Stimulated activated CD8-positive, alpha-beta memory T cell treated with anti-CD3 and anti-CD28 coated beads, Interleukin-7, amount 100 ng/mL, for 1 hour (primary cell): ENCODE data around the gene EXTL2.
"Not testable (repeated sequence)": the region's sequence is repeated elsewhere in the genome, so short reads cannot be mapped to it uniquely, and the experiment has no call there.

Experiments used
- DNase-seq, 2 donors: peaks; one replicate each; pipeline ENCODE4 v3.0.0-alpha.2; 2020; ENCODE audit warnings: low read depth in 2 of 2

The EXTL2 gene

GRCh38 chr1:100860397-100860991, 34.1 kb downstream of the EXTL2 start:
- no peak for DNase-seq

GRCh38 chr1:100855116-100855515, 39.5 kb downstream of the EXTL2 start:
- DNase-seq: not testable (repeated sequence)

- no peak for DNase-seq
These were observed 41.7 kb downstream of the EXTL2 start for GRCh38 chr1:100852976-100853375.

DNA sequence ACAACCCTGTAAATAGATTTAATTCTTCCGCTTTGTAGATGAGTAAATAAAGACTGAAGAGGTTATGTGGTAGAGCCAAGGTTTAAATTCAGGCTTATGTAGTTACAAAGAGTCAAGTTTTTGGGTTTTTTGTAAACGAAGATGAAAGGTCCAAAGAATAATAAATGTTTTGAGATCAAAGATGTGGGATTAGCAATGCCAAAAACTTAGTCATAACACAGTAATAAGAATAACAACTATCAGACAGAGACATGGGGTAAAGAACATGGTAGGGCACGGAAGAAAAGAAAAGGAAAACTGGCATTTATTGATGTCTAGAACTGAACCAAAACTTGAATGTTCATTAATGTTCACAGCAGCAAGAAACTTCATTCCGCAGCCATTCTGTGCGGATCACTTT, 42.9 kb downstream of the EXTL2 start:
- DNase-seq: no peak

- no peak for DNase-seq
These were observed 47.1 kb downstream of the EXTL2 start for GRCh38 chr1:100847361-100848082.

DNA sequence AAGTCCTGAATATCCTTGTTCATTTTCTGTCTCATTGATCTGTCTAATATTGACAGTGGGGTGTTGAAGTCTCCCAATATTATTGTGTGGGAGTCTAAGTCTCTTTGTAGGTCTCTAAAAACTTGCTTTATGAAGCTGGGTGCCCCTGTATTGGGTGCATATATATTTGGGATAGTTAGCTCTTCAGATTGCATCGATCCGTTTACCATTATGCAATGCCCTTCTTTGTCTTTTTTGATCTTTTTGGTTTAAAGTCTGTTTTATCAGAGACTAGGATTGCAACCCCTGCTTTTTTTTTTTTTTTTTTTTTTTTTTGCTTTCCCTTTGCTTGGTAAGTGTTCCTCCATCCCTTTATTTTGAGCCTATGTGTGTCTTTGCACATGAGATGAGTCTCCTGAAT, 51.5 kb downstream of the EXTL2 start:
- not testable (repeated sequence) for DNase-seq

GRCh38 chr1:100835866-100836842, 58.5 kb downstream of the EXTL2 start:
- DNase-seq: no peak

DNA sequence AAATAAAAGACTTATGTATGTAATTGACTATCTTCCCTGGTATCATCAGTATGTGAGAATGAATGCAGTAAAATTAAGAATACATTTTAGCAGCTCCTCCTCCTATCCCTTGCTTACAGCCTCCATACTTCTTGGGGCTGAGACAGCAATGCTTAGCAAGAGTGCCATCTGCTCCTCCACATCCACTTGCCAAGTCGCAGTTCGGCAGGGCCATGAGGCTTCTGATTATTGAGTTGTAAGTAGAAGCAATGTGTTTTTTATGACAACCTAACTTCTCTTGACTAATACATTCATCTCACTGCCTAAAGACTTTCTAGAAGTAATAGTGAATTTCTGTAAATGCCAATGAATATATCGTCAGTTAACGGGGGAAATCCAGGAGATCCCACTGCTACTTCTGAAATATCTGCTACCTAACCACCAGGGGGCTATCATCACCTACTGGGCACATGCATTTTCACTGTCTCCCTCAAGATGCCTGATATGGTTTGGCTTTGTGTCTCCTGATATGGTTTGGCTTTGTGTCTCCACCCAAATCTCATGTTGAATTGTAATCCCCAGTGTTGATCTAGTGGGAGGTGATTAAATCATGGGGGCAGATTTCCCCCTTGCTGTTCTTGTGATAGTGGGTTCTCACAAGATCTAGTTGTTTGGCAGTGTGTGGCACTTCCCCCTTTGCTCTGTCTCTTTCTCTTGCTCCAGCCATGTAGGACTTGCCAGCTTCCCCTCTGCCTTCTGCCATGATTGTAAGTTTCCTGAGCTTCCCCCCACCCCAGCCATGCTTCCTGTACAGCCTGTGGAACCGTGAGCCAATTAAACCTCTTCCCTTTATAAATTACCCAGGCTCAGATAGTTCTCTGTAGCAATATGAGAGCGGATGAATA, 59.6 kb downstream of the EXTL2 start:
- no peak for DNase-seq

DNA sequence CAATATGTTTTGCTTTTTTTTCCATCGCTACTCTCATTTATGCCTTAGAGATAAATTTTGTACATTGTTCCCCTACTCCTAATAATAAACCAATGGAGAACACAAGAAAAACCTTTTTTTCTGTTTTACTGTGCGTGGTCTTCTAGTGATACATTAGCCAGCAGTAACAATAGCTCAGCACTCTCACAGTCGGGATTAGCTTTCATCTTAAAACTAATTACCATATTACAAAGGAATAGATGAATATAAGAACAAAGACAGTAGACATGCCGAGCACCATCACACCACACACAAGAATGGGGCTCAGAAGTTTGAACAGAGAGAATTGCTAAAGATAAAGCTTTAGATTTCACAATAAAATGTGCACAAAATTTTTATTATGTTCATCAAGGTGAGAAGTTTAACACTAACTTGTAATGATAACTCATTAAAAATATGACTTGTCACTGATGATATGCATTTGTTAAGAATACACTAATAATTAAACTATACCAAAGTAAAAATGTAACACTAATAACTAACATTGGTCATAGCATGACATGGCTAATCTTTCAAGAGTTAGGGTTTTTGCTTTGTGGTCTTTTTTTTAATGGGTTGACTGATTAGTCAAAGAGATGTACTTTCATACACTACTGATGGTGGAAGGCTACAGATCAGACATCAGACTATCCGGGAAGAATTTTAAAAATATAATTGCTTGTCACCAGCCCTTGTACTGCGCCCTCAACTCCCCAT, 61.8 kb downstream of the EXTL2 start:
- DNase-seq: no peak

DNA sequence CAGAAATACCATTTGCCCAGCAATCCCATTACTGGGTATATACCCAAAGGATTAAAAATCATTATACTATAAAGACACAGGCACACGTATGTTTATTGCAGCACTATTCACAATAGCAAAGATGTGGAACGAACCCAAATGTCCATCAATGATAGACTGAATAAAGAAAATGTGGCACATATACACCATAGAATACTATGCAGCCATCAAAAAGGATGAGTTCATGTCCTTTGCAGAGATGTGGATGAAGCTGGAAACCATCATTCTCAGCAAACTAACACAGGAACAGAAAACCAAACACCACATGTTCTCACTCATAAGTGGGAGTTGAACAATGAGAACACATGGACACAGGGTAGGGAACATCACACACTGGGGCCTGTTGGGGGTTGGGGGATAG, 69.0 kb downstream of the EXTL2 start:
- not testable (repeated sequence) for DNase-seq
